SIG-M5 (cell line): ENCODE data around the gene DOCK2.
"Not testable (repeated sequence)": the region's sequence is repeated elsewhere in the genome, so short reads cannot be mapped to it uniquely, and the experiment has no call there.

Source experiments
- DNase-seq: peaks from one replicate; lab custom pipeline; 2025; lab: John Stamatoyannopoulos, UW

DOCK2 gene

DNA sequence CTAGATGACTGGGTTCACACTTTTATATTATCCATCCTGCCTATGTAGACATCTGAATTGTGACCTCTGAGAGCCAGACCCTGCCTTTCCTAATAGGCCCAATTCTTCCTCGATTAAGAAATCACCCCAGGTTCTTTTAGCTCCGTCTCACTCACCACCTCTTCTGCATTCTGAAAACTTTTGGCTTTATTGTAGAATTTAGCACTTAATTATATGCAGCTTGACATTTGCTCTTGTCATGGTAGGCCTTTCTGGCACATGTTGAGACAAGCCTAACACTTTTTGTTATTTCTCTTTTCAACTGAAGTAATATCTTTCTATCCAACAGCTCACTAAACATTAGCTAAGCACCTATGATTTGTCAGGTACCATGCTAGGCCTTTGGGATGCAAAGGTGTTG, 180.0 kb downstream of the DOCK2 start:
- DNase-seq, result no peak

DNA sequence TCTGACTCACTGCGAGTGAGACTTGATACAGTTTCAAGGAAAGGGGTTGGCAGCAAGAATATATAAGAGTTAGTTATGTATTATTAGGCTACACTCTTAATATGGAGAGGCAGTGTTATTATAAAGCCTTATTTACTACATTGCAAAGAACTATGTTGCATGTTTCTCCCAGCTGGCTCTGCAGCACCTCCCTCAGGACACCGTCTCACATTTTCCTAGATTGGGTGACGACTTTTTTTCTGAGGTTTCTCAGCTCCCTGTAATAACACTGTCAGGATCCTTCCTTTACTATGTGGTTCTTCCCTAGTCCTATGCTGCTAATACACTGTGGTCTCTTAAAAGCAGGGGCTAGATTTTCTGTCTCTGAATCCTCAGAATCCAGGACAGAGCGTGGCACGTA, 189.5 kb downstream of the DOCK2 start:
- no peak for DNase-seq

DNA sequence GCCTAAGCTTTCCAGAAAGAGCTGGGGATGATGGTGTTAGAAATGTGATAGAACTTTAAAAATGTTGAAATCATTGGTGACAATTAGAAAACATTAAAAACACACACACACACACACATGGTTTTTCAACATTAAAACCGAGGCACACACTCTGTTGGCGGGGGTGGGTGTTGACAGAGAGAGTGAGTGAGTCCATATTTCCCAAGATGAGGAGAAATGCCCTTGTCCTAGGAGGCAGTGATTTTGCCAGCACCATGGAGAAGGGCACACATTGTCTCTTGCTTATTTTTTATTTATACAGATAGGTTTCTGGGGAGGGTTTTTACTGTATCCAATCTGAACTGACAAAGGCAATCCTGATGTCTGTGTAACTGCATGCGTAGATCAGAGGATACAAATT, 190.7 kb downstream of the DOCK2 start:
- DNase-seq, result no peak

DNA sequence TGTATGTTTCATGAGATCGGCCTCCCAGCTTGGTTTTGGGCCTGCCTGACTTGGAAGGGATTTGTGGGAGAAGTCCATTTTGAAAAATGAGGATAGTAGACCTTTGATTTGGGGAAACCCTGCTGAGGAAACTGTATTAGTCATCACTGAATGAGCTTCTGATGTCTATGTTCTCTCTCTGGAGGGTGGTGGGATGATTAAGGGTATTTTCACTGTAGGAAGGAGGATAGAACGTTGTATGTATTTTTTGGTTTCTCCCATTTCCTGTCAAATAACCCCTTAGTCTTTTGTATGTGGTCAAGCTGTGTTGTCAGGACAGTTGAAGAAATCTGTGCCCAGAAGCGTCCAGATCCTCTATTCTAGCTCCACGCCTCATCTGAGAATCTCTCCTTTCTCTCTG, 191.3 kb downstream of the DOCK2 start:
- no peak for DNase-seq

DNA sequence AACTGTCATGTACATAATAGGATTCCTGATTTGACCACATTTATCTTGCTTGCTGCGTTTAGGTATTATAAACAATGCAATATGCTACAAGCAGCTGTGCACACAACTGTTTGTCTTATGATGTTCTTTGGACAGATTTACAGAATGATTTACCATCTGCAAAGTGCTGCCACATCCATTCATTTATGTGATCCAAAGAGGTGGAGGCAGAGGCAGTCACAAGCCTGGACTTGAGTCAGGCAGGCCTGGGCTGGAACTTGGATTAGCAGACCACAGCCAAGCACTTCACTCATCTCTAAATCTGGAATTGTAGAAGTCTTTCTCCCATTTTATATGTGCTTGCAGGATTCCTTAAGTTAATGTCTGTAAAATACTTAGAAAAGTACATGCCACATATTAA, 194.3 kb downstream of the DOCK2 start:
- no peak for DNase-seq

DNA sequence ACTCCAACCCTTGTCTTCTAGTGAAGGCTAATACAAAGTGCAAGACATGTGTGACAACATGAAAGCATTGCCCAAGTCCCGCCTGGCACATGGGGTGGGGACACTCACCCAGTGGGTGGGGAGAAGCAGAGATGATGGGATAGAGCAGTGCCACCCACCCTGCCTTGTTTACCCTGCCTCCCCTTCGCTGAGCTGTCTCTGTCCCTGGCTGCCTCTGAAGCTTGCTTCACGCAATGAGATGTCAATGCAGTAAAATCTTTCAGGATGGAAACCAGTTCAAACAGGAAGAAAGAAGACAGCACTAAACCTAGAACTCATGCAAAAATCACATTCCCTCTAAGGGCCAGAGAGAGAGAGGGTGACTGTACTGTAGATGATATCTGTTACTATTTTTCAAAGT, 195.2 kb downstream of the DOCK2 start:
- no peak for DNase-seq

DNA sequence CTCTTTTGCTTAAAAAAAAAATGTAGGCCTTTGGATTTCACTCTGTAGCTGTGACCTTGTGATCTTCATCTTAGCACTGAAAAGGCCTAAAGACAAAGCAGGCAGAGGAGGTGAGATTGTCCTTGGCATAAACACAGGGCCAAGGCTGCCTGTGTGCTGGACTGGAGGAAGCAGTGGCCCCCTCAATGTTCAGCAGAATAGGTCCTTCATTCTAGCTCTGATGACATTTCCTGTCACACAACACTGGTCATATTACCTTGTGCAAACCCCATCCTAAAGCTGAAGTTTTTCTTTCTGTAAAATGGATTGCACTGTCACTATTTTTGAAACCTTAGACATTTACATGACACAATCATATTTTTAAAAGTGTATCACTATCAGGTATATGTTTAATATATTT, 195.8 kb downstream of the DOCK2 start:
- no peak for DNase-seq

DNA sequence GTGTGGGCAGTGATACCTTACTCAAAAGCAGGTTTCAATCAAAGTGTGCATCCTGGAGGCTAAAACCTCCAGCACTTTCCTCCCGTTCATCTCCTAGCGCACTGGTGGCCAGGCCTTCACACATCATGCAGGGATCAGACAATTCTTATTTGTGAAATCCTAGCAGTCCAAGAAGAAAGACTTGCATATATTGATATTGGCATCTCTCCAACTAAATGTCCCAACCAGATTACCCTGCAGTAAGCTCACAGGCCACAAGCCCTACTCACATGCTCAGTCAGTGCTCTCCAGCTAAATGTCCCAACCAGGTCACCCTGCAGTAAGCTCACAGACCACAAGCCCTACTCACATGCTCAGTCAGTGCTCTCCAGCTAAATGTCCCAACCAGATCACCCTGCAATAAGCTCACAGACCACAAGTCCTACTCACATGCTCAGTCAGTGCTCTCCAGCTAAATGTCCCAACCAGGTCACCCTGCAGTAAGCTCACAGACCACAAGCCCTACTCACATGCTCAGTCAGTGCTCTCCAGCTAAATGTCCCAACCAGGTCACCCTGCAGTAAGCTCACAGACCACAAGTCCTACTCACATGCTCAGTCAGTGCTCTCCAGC, 196.7 kb downstream of the DOCK2 start:
- not testable (repeated sequence) for DNase-seq

DNA sequence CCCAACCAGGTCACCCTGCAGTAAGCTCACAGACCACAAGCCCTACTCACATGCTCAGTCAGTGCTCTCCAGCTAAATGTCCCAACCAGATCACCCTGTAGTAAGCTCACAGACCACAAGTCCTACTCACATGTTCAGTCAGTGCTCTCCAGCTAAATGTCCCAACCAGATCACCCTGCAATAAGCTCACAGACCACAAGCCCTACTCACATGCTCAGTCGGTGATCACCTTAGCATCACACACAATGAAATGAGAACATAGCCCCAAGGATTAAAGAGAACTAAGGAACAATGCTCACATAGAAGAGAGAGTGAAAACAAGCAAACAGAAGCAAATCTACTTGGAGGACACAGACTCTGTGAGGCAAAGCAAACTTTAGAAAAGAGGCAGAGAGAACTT, 197.5 kb downstream of the DOCK2 start:
- not testable (repeated sequence) for DNase-seq

DNA sequence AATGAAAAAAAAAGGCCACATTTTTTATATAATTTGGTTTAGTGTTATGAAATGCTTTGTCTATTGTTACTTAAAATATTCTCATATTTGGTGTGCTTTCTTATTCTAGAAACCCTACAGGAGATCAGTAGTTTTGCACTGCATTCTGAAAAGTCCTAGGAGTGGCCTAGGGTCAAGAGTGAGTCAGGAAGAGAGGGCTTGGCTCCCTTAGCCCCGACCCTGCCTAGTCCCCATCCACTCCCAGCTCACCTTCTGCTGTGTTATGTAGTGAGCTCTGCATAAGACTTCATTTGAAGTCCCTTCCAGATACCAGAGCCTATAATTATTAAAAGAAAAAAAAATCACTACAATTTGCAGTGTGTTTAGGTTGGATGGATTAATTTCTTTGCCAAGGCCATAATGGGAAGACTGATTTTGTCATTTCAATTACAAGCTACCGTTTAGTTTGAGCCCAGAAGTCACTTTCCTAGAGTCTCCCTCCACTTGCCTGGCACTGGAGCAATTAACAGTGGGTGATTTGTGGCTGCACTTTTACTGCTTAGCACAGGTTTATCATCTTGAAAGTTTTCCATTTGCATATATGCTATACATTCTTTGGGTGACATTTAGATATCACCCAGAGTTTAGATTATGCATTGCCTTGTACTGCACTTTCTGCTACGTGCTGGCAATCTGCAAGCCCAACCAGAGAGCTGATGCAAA, 199.9 kb downstream of the DOCK2 start:
- no peak for DNase-seq

DNA sequence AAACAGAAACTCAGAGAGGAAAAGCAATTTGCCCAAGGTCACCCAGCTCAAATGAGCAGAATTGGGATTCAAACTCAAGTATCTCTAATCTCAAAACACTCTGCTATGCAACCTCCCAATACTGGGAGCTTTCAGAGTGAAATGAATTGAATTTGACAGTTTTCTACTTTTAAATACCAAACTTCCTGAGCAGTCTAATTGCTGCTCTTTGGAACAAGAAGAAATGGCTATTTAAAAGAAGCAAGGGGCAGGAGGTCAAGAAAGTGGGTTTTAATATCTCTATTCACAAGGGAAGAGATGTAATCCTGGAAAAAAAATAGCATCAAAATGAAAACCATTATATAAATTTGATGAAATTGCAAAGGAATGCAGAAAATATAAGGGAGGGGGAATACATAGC, 200.6 kb downstream of the DOCK2 start:
- DNase-seq, result no peak

DNA sequence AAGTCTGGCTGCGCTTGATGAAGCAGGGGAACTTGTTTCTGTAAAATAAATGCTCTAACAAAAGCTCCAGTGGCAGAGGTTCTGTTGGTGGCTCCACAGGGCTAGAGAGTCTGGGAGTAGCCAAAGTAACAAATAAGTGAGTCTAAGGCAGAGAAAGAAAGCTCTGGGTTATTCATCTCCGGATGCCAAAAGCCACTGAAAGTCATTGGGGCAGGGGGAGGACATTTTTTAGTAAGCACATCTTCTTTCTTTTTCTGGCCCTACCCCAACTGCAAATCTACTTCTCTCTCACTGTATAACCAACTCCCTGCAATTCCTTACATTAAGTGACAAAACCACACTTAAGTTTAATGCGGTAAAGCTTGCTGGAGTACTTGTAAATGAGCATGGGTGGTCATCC, 201.6 kb downstream of the DOCK2 start:
- no peak for DNase-seq

DNA sequence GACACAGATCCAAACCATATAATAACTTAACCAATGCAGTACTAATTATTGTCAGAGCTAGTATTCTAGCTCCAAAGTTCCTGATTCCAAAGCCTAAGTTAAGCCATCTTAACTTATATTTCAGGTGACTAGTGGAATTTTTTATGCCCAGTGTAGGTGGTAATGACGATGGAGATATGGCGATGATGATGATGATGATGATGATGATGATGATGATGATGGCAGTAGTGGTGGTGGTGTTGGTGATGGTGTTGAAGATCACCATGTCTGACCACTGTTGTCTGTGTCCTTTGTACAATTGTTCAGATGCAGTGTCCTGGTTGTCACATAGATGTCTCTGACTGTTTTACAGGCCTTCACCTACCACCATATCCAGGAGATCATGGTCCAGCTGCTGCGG, 203.3 kb downstream of the DOCK2 start:
- DNase-seq, result no peak

DNA sequence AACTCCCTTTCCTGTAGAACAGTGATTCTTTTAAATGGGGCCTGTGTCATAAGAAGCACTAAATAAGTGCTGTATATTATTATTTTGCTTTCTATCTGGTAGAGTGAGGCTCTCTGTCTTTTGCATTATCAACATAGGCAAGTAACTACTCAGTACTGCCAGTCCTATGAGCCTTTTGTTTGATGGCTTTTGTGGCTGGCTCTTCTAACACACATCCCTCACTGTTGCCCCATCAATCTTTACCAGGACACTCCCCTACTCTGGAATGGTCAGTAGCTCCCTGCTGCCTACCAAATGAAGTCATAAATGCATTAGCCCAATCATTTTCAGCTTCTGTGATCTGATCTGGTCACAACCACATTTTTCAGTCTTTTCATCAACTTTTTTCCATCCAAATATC, 205.6 kb downstream of the DOCK2 start:
- no peak for DNase-seq

DNA sequence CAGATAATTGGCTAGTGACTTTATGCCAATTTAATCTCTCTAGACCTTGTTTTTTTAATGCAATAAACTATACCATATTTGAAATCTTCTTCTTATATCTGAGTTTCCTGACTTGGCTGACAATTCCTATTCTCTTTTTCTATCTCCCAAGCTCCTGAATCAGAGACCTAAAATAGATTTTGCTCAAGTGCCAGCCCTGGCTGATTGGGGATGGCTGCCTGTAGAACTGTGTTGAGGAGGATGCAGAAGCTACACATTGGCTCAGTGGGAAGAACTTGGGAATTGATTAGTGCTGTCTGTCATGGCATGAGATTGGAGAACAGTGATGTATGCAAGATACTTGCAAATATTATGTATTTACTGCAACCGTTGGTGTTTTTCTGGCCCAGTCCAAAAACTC, 210.4 kb downstream of the DOCK2 start:
- no peak for DNase-seq

DNA sequence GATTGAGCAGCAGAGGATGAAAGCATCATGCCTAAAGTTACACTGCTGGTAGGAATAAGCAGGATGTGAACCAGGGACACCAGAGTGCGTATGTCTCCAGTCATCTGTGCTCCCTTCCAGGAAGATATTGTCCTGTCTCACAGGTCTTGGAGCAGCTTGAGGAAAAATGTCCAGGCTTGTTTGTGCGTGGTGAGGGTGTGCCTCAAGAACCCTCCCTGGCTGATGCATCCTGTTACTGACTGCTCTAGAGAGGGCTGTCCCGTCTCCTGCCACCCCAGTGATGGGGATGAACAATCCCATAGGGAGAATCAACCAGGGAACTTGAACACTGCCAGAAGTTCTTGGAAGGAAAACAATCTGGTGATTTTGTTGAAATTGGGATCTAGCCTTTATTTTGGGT, 211.2 kb downstream of the DOCK2 start:
- no peak for DNase-seq

DNA sequence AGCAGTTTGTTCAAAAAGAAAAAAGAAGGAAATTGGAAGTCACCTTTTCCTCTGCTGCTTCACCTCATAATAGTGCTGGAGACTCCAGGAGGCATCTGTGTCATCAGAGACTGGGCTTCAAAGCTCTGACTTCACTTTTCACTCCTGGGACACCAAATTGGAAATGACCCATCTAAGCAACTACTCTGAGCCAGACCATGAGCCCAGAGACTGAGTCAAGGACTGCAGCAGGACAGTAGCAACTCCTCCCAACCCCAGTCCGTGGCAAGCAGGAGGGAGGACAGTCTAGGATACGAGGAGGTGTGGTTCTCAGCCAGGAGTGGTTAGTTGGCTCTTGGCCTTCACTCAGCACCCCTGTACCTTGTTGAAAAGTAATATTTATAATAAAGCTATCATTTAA, 211.7 kb downstream of the DOCK2 start:
- no peak for DNase-seq

DNA sequence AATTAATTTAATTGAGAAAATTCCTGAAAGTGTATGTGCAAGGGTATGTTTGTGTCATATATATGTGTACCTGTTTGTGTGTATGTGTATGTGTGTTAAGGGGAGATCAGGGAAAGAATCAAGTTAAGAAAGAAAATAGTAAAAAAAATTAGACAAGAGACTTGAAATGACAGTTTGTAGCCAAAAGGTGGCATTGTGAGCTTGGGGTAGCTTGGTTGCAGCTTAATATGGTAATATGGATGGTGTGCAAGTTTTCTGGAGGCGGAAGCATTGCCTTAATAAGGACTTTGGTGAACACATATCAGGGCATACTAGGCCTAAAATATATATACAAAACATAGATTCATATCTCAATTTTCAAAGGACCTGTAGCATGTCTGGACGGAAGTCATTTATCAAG, 213.3 kb downstream of the DOCK2 start:
- no peak for DNase-seq

DNA sequence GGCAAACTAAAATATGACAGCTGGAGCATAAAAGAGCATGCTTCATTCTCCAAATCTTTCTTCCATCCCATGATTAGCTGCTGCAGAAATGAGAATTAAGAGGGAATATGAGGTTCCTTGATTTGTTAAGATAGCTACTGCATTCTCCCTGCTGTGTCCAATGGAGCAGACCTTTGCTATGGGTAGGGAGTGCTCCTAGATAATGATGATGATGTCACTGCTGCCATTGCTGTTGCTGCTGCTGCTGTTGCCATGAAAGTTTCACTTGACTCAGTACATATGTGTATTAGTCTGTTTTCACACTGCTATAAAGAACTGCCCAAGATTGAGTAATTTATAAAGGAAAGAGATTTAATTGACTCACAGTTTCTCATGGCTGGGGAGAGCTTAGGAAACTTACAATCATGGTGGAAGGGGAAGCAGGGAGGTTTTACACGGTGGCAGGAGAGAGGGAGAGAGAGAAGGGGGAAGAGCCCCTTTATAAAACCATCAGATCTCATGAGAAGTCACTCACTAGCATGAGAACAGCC, 214.3 kb downstream of the DOCK2 start:
- DNase-seq, result no peak

DNA sequence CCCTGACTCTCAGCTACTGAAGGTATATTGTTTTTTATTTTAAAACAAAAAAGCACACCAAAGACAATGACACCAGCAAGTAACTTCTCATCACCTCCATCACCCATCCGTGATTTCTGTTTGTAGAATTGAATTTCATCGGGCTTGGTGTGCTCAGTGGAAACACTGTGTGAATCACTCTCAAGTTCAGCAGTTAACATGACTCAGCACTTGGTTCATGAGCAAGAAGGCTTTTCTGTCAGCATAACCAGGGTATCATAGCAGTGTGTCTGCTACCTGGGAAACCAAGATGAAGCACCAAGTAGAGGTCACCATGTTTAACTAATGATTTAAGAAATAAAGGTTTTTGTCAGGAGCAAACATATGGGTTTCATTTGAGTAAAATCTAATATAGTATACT, 219.5 kb downstream of the DOCK2 start:
- DNase-seq, result no peak

DNA sequence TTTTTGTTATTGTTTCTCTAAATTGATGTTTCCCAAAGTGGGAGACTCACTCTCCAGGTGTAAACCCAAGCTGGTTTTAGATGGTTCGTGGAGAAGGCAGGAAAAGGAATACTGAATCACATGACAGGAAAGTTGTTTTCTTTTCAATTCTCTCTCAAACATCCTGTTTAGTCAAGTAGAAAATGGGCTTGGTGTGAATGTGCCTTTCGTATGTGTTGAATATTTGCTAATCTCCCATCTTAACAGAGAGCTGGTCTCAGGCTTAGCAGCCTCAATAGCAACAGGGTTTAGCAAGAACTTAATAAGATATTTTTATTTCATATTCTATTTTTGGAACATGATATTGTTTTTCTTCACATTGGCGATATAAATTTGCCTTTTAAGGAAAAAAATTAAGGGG, 223.5 kb downstream of the DOCK2 start:
- DNase-seq, result no peak

DNA sequence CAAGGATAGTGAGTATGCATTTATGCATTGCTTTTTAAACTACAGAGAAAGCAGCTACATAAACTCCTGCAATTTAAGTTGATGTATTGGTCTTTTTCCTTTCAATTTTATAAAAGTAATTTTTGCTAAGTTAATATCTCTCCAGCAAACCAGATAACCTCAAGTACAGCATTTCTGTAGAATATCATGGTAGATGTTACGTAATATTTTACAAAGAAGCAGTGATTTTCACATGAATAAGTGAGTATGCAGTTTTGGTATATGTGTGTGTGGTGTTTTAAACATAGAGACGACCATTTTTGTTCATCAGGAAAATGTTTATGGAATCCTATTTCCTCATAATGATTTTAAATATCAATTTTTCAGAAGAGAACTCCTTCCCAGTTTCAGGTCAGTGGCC, 224.4 kb downstream of the DOCK2 start:
- DNase-seq, result no peak

DNA sequence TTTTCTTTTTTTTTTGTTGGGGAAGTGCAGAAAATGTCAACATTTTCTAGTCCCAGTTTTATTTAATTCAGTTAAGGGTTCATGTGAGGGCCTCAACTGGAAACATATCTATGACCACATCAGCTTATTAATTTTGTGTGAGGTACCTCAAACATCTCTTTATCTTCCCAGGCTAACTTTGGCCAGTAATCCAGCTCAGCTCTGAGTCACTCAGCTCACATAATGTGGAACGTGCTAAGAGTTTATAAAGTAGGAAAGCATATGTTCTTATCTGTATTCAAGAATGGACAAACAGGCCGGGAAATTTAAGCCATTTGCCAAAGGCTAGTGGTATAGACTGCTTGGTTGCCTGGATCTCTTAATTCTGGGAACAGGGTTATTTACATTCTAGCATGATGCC, 224.9 kb downstream of the DOCK2 start:
- no peak for DNase-seq

DNA sequence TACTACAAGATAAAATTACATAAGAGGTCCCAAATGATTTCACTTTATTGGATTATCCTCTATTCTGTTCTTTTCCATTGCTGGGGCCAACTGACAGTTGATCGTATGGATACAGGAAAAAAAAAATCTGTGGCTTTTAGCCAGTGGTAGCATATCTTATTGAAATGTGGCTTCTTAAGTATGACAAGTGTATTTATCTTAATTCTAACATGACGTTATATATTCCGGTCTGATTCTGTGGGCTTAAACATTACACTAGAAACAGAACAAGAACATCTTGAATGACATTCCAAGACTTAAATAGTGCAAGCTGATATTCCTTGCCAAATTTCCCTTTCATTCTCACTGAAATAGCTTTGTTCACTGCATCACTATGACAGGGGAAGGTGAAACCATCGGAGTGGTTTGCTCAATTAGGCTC, 225.3 kb downstream of the DOCK2 start:
- DNase-seq, result no peak
